HL-60 (cell line): Measurements from ENCODE around the gene DCHS2.

Experiments
- DNase-seq, 2 experiments: peaks; one replicate each; pipeline ENCODE4 v3.0.0-alpha.2; 2010 to 2020; ENCODE audit warnings: low read depth in 1 of 2, low spot score in 1 of 2
- H3K27ac ChIP-seq: fragments of 250-450 bp; sonication (Bioruptor Pico); replicated peaks from 2 replicates; pipeline ENCODE4 v1.5.1; 2020; ENCODE audit warnings: mild to moderate bottlenecking, moderate library complexity
- H3K27me3 ChIP-seq: fragments of 250-450 bp; sonication (Bioruptor Pico); 2 replicates; pipeline ENCODE4 v1.5.1; 2021; ENCODE audit warnings: mild to moderate bottlenecking, moderate library complexity; ENCODE audit not compliant: insufficient read depth, poor library complexity, severe bottlenecking
- H3K4me3 ChIP-seq: replicated peaks from 2 replicates; pipeline ENCODE4 v1.5.1; 2011; ENCODE audit warnings: mild to moderate bottlenecking, control low read depth, low read length; ENCODE audit not compliant: insufficient read depth
- GABPA ChIP-seq: IDR thresholded peaks from 2 replicates; pipeline ENCODE4 v1.6.1; 2012; ENCODE audit warnings: low read depth
- POLR2AphosphoS5 ChIP-seq: IDR thresholded peaks from 2 replicates; pipeline ENCODE4 v1.6.1; 2012; ENCODE audit warnings: low read depth
- SPI1 ChIP-seq: IDR thresholded peaks from 2 replicates; pipeline ENCODE4 v1.6.1; 2012; ENCODE audit warnings: low read depth, mild to moderate bottlenecking, borderline replicate concordance
- TF ChIP-seq, protein P1 (sequence below): IDR thresholded peaks from 2 replicates; pipeline ENCODE4 v1.6.1; 2012; ENCODE audit warnings: low read depth; ENCODE audit not compliant: insufficient replicate concordance
- TF ChIP-seq, protein P2 (sequence below): IDR thresholded peaks from one replicate; pipeline ENCODE4 v1.5.1; 2011; ENCODE audit warnings: low read length, control low read depth, inconsistent platforms; ENCODE audit not compliant: insufficient read depth

Gene DCHS2

GRCh38 chr4:154497889-154498288 lies 6.3 kb upstream of the DCHS2 start:
- H3K4me3 ChIP-seq: no peak overlapping the region
- TF ChIP-seq, protein P1, sequence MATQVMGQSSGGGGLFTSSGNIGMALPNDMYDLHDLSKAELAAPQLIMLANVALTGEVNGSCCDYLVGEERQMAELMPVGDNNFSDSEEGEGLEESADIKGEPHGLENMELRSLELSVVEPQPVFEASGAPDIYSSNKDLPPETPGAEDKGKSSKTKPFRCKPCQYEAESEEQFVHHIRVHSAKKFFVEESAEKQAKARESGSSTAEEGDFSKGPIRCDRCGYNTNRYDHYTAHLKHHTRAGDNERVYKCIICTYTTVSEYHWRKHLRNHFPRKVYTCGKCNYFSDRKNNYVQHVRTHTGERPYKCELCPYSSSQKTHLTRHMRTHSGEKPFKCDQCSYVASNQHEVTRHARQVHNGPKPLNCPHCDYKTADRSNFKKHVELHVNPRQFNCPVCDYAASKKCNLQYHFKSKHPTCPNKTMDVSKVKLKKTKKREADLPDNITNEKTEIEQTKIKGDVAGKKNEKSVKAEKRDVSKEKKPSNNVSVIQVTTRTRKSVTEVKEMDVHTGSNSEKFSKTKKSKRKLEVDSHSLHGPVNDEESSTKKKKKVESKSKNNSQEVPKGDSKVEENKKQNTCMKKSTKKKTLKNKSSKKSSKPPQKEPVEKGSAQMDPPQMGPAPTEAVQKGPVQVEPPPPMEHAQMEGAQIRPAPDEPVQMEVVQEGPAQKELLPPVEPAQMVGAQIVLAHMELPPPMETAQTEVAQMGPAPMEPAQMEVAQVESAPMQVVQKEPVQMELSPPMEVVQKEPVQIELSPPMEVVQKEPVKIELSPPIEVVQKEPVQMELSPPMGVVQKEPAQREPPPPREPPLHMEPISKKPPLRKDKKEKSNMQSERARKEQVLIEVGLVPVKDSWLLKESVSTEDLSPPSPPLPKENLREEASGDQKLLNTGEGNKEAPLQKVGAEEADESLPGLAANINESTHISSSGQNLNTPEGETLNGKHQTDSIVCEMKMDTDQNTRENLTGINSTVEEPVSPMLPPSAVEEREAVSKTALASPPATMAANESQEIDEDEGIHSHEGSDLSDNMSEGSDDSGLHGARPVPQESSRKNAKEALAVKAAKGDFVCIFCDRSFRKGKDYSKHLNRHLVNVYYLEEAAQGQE: no peak
- TF ChIP-seq, protein P2, sequence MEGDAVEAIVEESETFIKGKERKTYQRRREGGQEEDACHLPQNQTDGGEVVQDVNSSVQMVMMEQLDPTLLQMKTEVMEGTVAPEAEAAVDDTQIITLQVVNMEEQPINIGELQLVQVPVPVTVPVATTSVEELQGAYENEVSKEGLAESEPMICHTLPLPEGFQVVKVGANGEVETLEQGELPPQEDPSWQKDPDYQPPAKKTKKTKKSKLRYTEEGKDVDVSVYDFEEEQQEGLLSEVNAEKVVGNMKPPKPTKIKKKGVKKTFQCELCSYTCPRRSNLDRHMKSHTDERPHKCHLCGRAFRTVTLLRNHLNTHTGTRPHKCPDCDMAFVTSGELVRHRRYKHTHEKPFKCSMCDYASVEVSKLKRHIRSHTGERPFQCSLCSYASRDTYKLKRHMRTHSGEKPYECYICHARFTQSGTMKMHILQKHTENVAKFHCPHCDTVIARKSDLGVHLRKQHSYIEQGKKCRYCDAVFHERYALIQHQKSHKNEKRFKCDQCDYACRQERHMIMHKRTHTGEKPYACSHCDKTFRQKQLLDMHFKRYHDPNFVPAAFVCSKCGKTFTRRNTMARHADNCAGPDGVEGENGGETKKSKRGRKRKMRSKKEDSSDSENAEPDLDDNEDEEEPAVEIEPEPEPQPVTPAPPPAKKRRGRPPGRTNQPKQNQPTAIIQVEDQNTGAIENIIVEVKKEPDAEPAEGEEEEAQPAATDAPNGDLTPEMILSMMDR: no peak
- TF ChIP-seq SPI1 (no peak), GABPA (no peak), POLR2AphosphoS5 (no peak)

DNA sequence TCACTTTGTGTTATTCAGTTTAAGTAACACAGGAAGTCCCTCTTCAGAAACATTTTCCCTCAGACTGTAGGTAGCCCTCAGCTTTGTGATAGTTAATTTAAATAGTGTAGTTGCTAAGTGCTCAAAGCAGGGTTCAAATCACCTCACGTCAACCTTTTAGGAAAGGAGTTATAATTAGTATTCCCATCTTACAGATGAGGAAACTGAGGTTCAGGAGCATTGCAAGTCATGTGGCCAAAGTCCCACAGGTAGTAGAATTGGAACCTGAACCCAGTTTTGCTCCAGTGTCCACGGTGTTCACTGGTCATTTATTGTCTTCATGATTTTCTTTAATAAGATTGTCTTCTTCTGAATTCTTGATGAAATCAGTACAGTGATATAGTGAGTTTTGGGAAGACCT lies 4.3 kb upstream of the DCHS2 start:
- TF ChIP-seq SPI1: no peak
- TF ChIP-seq, protein P2: no peak
- TF ChIP-seq, protein P1: no peak
- TF ChIP-seq GABPA: no peak
- TF ChIP-seq POLR2AphosphoS5: no peak
- DNase-seq: no peak
- H3K27ac ChIP-seq: no peak overlapping the region
- peaks cover 29% of the 10 kb centered on the region for H3K27me3 ChIP-seq
- no peak overlapping the region for H3K4me3 ChIP-seq

More at GRCh38 chr4:154497889-154498288, 6.3 kb upstream of the DCHS2 start:
- Histone ChIP-seq H3K27me3 (peaks cover 12% of the 10 kb centered on the region), H3K27ac (no peak overlapping the region)
- no peak for DNase-seq

DNA sequence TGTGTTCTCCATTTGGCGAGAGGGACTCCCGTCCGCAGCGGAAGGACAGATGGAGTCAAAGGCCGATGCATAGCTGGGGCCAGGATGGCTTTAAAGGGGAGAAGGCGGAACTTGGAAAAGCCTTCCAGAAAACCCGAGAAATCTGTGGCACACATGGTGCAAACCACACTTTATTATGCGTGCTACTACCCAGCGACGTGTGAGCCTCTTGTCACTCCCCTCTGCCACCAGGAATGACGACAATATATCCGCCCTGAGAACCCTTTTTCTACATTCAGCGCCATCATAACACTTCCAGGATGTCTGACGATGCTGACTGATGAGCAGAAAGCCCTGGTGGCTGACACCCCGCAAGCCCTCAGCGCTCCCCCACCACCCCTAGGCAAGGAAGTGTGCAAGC lies 689 bp upstream of the DCHS2 start:
- TF ChIP-seq GABPA (no peak), SPI1 (no peak), POLR2AphosphoS5 (no peak)
- TF ChIP-seq, protein P1: no peak
- TF ChIP-seq, protein P2: no peak
- H3K27me3 ChIP-seq: peaks cover 35% of the 10 kb centered on the region
- no peak overlapping the region for H3K27ac ChIP-seq
- no peak for DNase-seq
- H3K4me3 ChIP-seq: no peak overlapping the region
